OCI-LY1 (cell line): ENCODE data around the gene CRYAB.
"Not testable (repeated sequence)": the region's sequence is repeated elsewhere in the genome, so short reads cannot be mapped to it uniquely, and the experiment has no call there.

ENCODE experiments used
- CTCF ChIP-seq: fragments of 200-600 bp; sonication (generic), shearing (Covaris generic); IDR thresholded peaks from 2 replicates; pipeline ENCODE4 v1.5.1; 2017; ENCODE audit warnings: mild to moderate bottlenecking, antibody characterized with exemption, low read length, moderate library complexity, mixed read lengths
- EZH2 ChIP-seq: fragments of 200-600 bp; sonication (generic), shearing (Covaris generic); IDR thresholded peaks from 2 replicates; pipeline ENCODE4 v1.8.0; 2017; ENCODE audit warnings: borderline replicate concordance, mixed run types, mild to moderate bottlenecking, antibody characterized with exemption, low read length, moderate library complexity, mixed read lengths

DNA sequence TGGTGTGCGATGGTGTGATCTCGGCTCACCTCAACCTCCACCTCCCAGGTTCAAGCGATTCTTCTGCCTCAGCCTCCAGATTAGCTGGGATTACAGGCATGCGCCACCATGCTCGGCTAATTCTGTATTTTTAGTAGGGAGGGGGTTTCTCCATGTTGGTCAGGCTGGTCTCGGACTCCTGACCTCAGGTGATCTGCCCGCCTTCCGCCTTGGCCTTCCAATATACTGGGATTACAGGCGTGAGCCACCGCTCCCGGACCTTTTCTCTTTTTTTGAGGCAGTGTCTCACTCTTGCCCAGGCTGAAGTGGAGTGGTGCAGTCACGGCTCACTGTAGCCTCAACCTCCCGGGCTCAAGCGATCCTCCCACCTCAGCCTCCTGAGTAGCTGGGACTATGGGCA, 21.6 kb upstream of the CRYAB start:
- not testable (repeated sequence) for TF ChIP-seq EZH2, CTCF
